Fibroblast of lung (primary cell): ENCODE measurements around the gene ALDH1A2. TPM values are rescaled to one million over a fixed set of nuclear protein-coding genes. Genes with fewer than 3 reads are reported as not detected.

Source experiments
- DNase-seq, 2 donors: peaks; one replicate each; pipeline versions ENCODE4 v3.0.0 to v3.0.0-alpha.2; 2010; ENCODE audit warnings: low read depth in 2 of 2
- H2AFZ ChIP-seq: 2 replicates; pipeline ENCODE4 v1.5.1; 2012; ENCODE audit warnings: low read length, control low read depth, inconsistent platforms
- H3K27ac ChIP-seq: 2 replicates; pipeline ENCODE4 v1.5.1; 2011; ENCODE audit warnings: low read length, control low read depth; ENCODE audit not compliant: insufficient read depth
- H3K27me3 ChIP-seq: 2 replicates; pipeline ENCODE4 v1.5.1; 2011; ENCODE audit warnings: mild to moderate bottlenecking, low read length; ENCODE audit not compliant: control insufficient read depth, insufficient read depth
- H3K36me3 ChIP-seq: 2 replicates; pipeline ENCODE4 v1.5.1; 2011; ENCODE audit warnings: low read length; ENCODE audit not compliant: control insufficient read depth, insufficient read depth
- H3K4me1 ChIP-seq: 2 replicates; pipeline ENCODE4 v1.5.1; 2011; ENCODE audit warnings: low read length; ENCODE audit not compliant: control insufficient read depth, insufficient read depth; ENCODE audit errors: extremely low read depth
- H3K4me2 ChIP-seq: 2 replicates; pipeline ENCODE4 v1.5.1; 2011; ENCODE audit warnings: low read length, control low read depth; ENCODE audit not compliant: insufficient read depth; ENCODE audit errors: extremely low read depth
- H3K4me3 ChIP-seq, 4 experiments: fragments of 200-600 bp in 1 of 4; sonication (generic) in 1 of 4; replicated peaks in 1 of 4; 2 replicates each; pipeline ENCODE4 v1.5.1; 2011 to 2016; ENCODE audit warnings: low read length in 4 of 4, low read depth in 3 of 4, mild to moderate bottlenecking in 3 of 4, control low read depth in 2 of 4, inconsistent platforms in 1 of 4, mixed read lengths in 1 of 4; ENCODE audit not compliant: insufficient read depth in 1 of 4; ENCODE audit errors: control extremely low read depth in 1 of 4
- H3K79me2 ChIP-seq: 2 replicates; pipeline ENCODE4 v1.5.1; 2012; ENCODE audit warnings: mild to moderate bottlenecking, low read length, inconsistent platforms; ENCODE audit not compliant: control insufficient read depth, insufficient read depth
- H3K9ac ChIP-seq: 2 replicates; pipeline ENCODE4 v1.5.1; 2011; ENCODE audit warnings: mild to moderate bottlenecking, low read length, control low read depth; ENCODE audit not compliant: insufficient read depth
- H3K9me3 ChIP-seq: 2 replicates; pipeline ENCODE4 v1.5.1; 2012; ENCODE audit warnings: low read depth, low read length; ENCODE audit not compliant: control insufficient read depth, insufficient read depth
- H4K20me1 ChIP-seq: 2 replicates; pipeline ENCODE4 v1.5.1; 2011; ENCODE audit warnings: low read length; ENCODE audit not compliant: control insufficient read depth, insufficient read depth; ENCODE audit errors: extremely low read depth
- CTCF ChIP-seq, 2 donors: IDR thresholded peaks in 1 of 2; conservative IDR thresholded peaks in 1 of 2; 1 replicate in 1 of 2; 2 replicates in 1 of 2; pipeline ENCODE4 v1.5.1; 2011 to 2012; ENCODE audit warnings: low read length in 2 of 2, control low read depth in 1 of 2, inconsistent platforms in 1 of 2, low read depth in 1 of 2, mild to moderate bottlenecking in 1 of 2
- EZH2 ChIP-seq: IDR thresholded peaks from 2 replicates; pipeline ENCODE4 v1.5.1; 2012; ENCODE audit warnings: low read length, control low read depth, mild to moderate bottlenecking; ENCODE audit errors: missing control alignments
- polyA plus RNA-seq, 2 donors: library from polyadenylated mRNA; depleted of rRNA in 1 of 2; stranded (reverse) in 1 of 2; unstranded in 1 of 2; fragments of >200 nt; gene quantifications; 2 replicates each; pipeline ENCODE4 v1.2.1, GENCODE V29; 2011 to 2012; ENCODE audit warnings: missing spikeins in 1 of 2
- total RNA-seq: library from RNA; depleted of rRNA; stranded (reverse); fragments of >200 nt; gene quantifications from 2 replicates; pipeline ENCODE4 v1.2.1, GENCODE V29; 2014

The ALDH1A2 gene
- total and polyA plus RNA-seq, 2 donors (not counting 1 experiment from before 2014, with no cell fraction given) = 1.1 to 2.3 TPM

- no peaks in the 10 kb centered on the region for H3K9me3 ChIP-seq
- no peaks in the 10 kb centered on the region for H3K27me3 ChIP-seq
- no peak overlapping the region for H3K9ac ChIP-seq
- H4K20me1 ChIP-seq = no peaks in the 10 kb centered on the region
- H3K36me3 ChIP-seq = no peaks in the 10 kb centered on the region
- no peak for TF ChIP-seq CTCF (conservative IDR thresholded peaks at IDR 0.05 in 1 of 2, IDR thresholded peaks at IDR 0.05 in 1 of 2; ENCODE audit: low read depth in 1 of 2, low read length in 2 of 2)
- TF ChIP-seq EZH2 = no peak
- no peak overlapping the region for H3K27ac ChIP-seq
- H3K4me1 ChIP-seq = no peaks in the 10 kb centered on the region
- H3K4me2 ChIP-seq = no peak overlapping the region
- no peaks in the 10 kb centered on the region for H3K79me2 ChIP-seq
- DNase-seq = no peak
- H2AFZ ChIP-seq = no peak overlapping the region
- H3K4me3 ChIP-seq = no peak overlapping the region
Observed at GRCh38 chr15:57915827-57916531, 149.5 kb downstream of the ALDH1A2 start.

- TF ChIP-seq CTCF (conservative IDR thresholded peaks at IDR 0.05 in 1 of 2, IDR thresholded peaks at IDR 0.05 in 1 of 2; ENCODE audit: low read depth in 1 of 2, low read length in 2 of 2) (no peak), EZH2 (no peak)
- Histone ChIP-seq H3K9me3 (no peaks in the 10 kb centered on the region), H3K79me2 (no peaks in the 10 kb centered on the region), H3K9ac (no peak overlapping the region), H3K4me2 (no peak overlapping the region), H2AFZ (no peak overlapping the region), H4K20me1 (no peaks in the 10 kb centered on the region), H3K27ac (no peak overlapping the region), H3K4me3 (no peak overlapping the region), H3K27me3 (no peaks in the 10 kb centered on the region), H3K4me1 (no peaks in the 10 kb centered on the region), H3K36me3 (no peaks in the 10 kb centered on the region)
- no peak for DNase-seq
Observed at GRCh38 chr15:57914350-57915055, 151.0 kb downstream of the ALDH1A2 start.

GRCh38 chr15:57911247-57911646 lies 154.3 kb downstream of the ALDH1A2 start:
- Histone ChIP-seq H3K4me3 (no peak overlapping the region), H3K36me3 (no peaks in the 10 kb centered on the region), H3K27ac (no peak overlapping the region), H3K27me3 (no peaks in the 10 kb centered on the region), H3K9me3 (no peaks in the 10 kb centered on the region), H2AFZ (no peak overlapping the region), H3K4me1 (no peaks in the 10 kb centered on the region), H3K4me2 (no peak overlapping the region), H4K20me1 (no peaks in the 10 kb centered on the region), H3K79me2 (no peaks in the 10 kb centered on the region), H3K9ac (no peak overlapping the region)
- TF ChIP-seq CTCF (conservative IDR thresholded peaks at IDR 0.05 in 1 of 2, IDR thresholded peaks at IDR 0.05 in 1 of 2; ENCODE audit: low read depth in 1 of 2, low read length in 2 of 2) (no peak), EZH2 (no peak)
- DNase-seq = no peak
